ENCODE data around the gene MCAT.

Gene MCAT

DNA sequence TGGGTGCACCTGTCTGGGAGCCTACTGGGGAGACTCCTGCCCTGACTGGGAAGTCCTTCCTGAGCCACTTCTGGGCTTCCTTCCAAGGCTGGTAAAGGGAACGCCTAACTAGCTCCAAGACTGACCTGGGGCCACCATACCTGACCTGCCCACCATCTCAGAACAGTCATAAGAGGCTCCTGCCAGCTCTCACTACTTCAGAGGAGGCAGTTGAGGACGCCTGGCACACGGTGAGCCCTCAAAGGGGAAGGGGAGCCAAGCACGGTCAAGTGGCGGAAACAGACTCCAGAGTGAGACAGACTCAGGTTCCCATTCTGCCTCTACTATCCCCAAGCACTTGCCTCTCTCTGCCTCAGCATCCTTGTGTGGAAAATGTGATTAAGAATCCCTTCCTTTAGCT is 7.6 kb downstream of the MCAT start:
- Histone ChIP-seq H3K23ac (ENCODE audit: low read length) (no peak overlapping the region), H3K9ac (ENCODE audit: low read length) (no peak overlapping the region), H3K4me1 (ENCODE audit: control insufficient read depth, low read depth, low read length) (no peaks in the 10 kb centered on the region), H3K36me3 (ENCODE audit: control insufficient read depth, insufficient read depth, low read length) (peaks cover 5% of the 10 kb centered on the region), H3K27ac (ENCODE audit: low read depth, low read length) (no peak overlapping the region), H4K5ac (ENCODE audit: low read length) (no peak overlapping the region), H2BK5ac (ENCODE audit: low read length) (no peak overlapping the region), H3K4me2 (ENCODE audit: low read length) (no peak overlapping the region), H3K79me1 (ENCODE audit: low read length) (no peaks in the 10 kb centered on the region), H3K4me3 (ENCODE audit: low read length) (no peak overlapping the region), H2AK5ac (ENCODE audit: low read length) (no peak overlapping the region), H3K4ac (ENCODE audit: low read depth, low read length) (no peak overlapping the region), H3K79me2 (ENCODE audit: control insufficient read depth, insufficient read depth, low read length) (no peaks in the 10 kb centered on the region), H3K27me3 (ENCODE audit: insufficient read depth, low read length, poor library complexity) (no peaks in the 10 kb centered on the region), H2BK120ac (ENCODE audit: low read depth, low read length) (no peak overlapping the region), H3K18ac (ENCODE audit: low read length) (no peak overlapping the region), H2BK15ac (replicated peaks; ENCODE audit: low read depth) (no peak overlapping the region), H4K8ac (ENCODE audit: low read depth, low read length) (no peak overlapping the region), H3K56ac (ENCODE audit: low read length) (no peak overlapping the region)
- no CpG with 5 or more reads among the region's 5 CpGs for WGBS (ENCODE audit: extremely low coverage, insufficient coverage, low lambda C conversion rate)
- no peak for DNase-seq

DNA sequence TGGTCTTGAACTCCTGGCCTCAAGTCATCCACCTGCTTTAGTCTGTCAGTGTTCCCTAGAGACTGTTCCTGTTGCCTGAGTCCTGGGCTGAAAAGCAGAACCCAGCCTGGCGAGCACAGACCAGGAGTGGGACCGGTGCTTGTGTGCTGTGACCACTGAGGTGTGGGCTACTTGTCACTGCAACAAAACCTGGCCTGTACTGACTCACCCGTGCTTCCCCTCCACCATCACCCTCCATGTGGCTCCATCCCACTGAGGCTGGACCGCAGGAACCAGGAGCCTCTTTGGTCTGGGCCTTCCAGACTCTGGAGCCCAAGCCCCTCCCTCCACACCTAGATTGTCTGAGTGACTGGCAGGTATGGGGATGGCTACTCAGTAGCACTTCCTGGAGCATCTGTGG is 8.6 kb downstream of the MCAT start:
- Histone ChIP-seq H3K4me2 (ENCODE audit: low read length) (no peak overlapping the region), H4K5ac (ENCODE audit: low read length) (no peak overlapping the region), H3K4me1 (ENCODE audit: control insufficient read depth, low read depth, low read length) (no peaks in the 10 kb centered on the region), H3K27me3 (ENCODE audit: insufficient read depth, low read length, poor library complexity) (no peaks in the 10 kb centered on the region), H3K27ac (ENCODE audit: low read depth, low read length) (no peak overlapping the region), H3K79me2 (ENCODE audit: control insufficient read depth, insufficient read depth, low read length) (no peaks in the 10 kb centered on the region), H3K4ac (ENCODE audit: low read depth, low read length) (no peak overlapping the region), H2BK5ac (ENCODE audit: low read length) (no peak overlapping the region), H3K56ac (ENCODE audit: low read length) (no peak overlapping the region), H4K8ac (ENCODE audit: low read depth, low read length) (no peak overlapping the region), H3K79me1 (ENCODE audit: low read length) (no peaks in the 10 kb centered on the region), H3K9ac (ENCODE audit: low read length) (no peak overlapping the region), H3K23ac (ENCODE audit: low read length) (no peak overlapping the region), H2BK120ac (ENCODE audit: low read depth, low read length) (no peak overlapping the region), H3K4me3 (ENCODE audit: low read length) (no peak overlapping the region), H2AK5ac (ENCODE audit: low read length) (no peak overlapping the region), H3K18ac (ENCODE audit: low read length) (no peak overlapping the region), H2BK15ac (replicated peaks; ENCODE audit: low read depth) (no peak overlapping the region), H3K36me3 (ENCODE audit: control insufficient read depth, insufficient read depth, low read length) (peaks cover 2% of the 10 kb centered on the region)
- WGBS (ENCODE audit: extremely low coverage, insufficient coverage, low lambda C conversion rate) = no CpG with 5 or more reads among the region's 4 CpGs
- no peak for DNase-seq

DNA sequence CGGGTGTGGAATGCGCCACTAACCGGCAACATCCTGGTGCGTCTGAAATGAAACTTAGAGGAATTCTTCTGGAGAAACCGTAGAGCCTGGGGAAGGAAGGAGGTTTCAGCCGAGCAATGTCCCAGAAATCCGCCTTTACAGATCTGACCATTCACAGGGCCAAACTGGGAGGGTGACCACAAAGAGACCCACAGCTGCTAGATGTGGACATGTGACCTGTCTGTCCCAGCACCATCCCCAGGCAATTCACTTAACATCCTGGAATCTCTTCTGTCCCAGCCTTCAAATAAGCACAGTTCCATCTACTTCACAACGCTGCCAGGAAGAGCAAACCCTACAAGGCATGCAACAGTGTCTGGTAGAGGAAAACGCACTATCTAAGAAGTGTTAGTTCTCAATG is 9.8 kb downstream of the MCAT start:
- Histone ChIP-seq H2BK15ac (replicated peaks; ENCODE audit: low read depth) (no peak overlapping the region), H3K9ac (ENCODE audit: low read length) (no peak overlapping the region), H3K36me3 (ENCODE audit: control insufficient read depth, insufficient read depth, low read length) (peaks cover 2% of the 10 kb centered on the region), H3K79me1 (ENCODE audit: low read length) (no peaks in the 10 kb centered on the region), H4K8ac (ENCODE audit: low read depth, low read length) (no peak overlapping the region), H2AK5ac (ENCODE audit: low read length) (no peak overlapping the region), H3K27ac (ENCODE audit: low read depth, low read length) (no peak overlapping the region), H3K79me2 (ENCODE audit: control insufficient read depth, insufficient read depth, low read length) (no peaks in the 10 kb centered on the region), H3K4me1 (ENCODE audit: control insufficient read depth, low read depth, low read length) (no peaks in the 10 kb centered on the region), H3K4me2 (ENCODE audit: low read length) (no peak overlapping the region), H3K27me3 (ENCODE audit: insufficient read depth, low read length, poor library complexity) (no peaks in the 10 kb centered on the region), H2BK120ac (ENCODE audit: low read depth, low read length) (no peak overlapping the region), H3K4ac (ENCODE audit: low read depth, low read length) (no peak overlapping the region), H4K5ac (ENCODE audit: low read length) (no peak overlapping the region), H3K56ac (ENCODE audit: low read length) (no peak overlapping the region), H3K23ac (ENCODE audit: low read length) (no peak overlapping the region), H3K18ac (ENCODE audit: low read length) (no peak overlapping the region), H2BK5ac (ENCODE audit: low read length) (no peak overlapping the region), H3K4me3 (ENCODE audit: low read length) (no peak overlapping the region)
- WGBS (ENCODE audit: extremely low coverage, insufficient coverage, low lambda C conversion rate) = no CpG with 5 or more reads among the region's 9 CpGs
- no peak for DNase-seq

DNA sequence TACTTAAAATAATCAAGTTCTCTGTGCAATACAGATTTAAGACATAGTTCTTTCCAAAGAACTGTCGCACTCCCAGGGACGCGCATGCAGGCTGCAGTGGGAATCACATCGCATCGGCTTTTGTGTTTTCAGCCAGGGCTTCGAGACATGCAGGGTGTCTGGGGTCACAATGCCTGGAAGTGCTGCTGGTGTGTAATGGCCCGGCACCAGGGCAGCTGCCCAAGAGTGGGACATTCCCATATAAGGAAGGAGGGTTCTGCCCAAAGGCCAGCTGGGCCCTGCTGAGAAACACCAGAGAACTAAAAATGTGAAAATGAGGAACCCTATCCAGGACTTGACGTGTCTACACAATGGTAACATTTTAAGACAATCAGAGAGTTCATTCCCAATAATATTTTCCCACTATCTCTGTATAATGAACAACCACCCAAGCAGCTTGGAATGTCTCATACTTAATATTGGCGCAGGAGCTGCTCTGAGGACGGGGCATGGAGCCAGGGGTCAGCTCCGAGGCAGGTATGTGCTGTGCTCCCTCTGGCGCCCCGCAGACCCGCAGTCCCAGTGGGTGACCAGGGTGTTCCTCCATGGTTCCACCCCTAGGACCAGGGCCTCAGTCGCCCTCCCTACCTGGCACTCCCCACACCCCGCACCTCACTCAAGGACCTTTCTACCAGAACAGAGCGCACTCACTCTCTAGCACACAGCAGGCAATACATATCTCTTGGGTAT is 11.3 kb downstream of the MCAT start:
- H2AK5ac ChIP-seq (ENCODE audit: low read length) = no peak overlapping the region
- no peak overlapping the region for H3K18ac ChIP-seq (ENCODE audit: low read length)
- H3K4me3 ChIP-seq (ENCODE audit: low read length) = no peak overlapping the region
- H3K56ac ChIP-seq (ENCODE audit: low read length) = no peak overlapping the region
- WGBS (ENCODE audit: extremely low coverage, insufficient coverage, low lambda C conversion rate) = no CpG with 5 or more reads among the region's 17 CpGs
- H2BK5ac ChIP-seq (ENCODE audit: low read length) = no peak overlapping the region
- H3K27ac ChIP-seq (ENCODE audit: low read depth, low read length) = no peak overlapping the region
- no peak for DNase-seq
- no peak overlapping the region for H3K23ac ChIP-seq (ENCODE audit: low read length)
- H2BK15ac ChIP-seq (replicated peaks; ENCODE audit: low read depth) = no peak overlapping the region
- no peak overlapping the region for H3K4me2 ChIP-seq (ENCODE audit: low read length)
- H3K27me3 ChIP-seq (ENCODE audit: insufficient read depth, low read length, poor library complexity) = no peaks in the 10 kb centered on the region
- H2BK120ac ChIP-seq (ENCODE audit: low read depth, low read length) = no peak overlapping the region
- no peaks in the 10 kb centered on the region for H3K4me1 ChIP-seq (ENCODE audit: control insufficient read depth, low read depth, low read length)
- H4K8ac ChIP-seq (ENCODE audit: low read depth, low read length) = no peak overlapping the region
- peaks cover 2% of the 10 kb centered on the region for H3K36me3 ChIP-seq (ENCODE audit: control insufficient read depth, insufficient read depth, low read length)
- no peak overlapping the region for H3K9ac ChIP-seq (ENCODE audit: low read length)
- no peaks in the 10 kb centered on the region for H3K79me1 ChIP-seq (ENCODE audit: low read length)
- H3K4ac ChIP-seq (ENCODE audit: low read depth, low read length) = no peak overlapping the region
- H3K79me2 ChIP-seq (ENCODE audit: control insufficient read depth, insufficient read depth, low read length) = no peaks in the 10 kb centered on the region
- no peak overlapping the region for H4K5ac ChIP-seq (ENCODE audit: low read length)

DNA sequence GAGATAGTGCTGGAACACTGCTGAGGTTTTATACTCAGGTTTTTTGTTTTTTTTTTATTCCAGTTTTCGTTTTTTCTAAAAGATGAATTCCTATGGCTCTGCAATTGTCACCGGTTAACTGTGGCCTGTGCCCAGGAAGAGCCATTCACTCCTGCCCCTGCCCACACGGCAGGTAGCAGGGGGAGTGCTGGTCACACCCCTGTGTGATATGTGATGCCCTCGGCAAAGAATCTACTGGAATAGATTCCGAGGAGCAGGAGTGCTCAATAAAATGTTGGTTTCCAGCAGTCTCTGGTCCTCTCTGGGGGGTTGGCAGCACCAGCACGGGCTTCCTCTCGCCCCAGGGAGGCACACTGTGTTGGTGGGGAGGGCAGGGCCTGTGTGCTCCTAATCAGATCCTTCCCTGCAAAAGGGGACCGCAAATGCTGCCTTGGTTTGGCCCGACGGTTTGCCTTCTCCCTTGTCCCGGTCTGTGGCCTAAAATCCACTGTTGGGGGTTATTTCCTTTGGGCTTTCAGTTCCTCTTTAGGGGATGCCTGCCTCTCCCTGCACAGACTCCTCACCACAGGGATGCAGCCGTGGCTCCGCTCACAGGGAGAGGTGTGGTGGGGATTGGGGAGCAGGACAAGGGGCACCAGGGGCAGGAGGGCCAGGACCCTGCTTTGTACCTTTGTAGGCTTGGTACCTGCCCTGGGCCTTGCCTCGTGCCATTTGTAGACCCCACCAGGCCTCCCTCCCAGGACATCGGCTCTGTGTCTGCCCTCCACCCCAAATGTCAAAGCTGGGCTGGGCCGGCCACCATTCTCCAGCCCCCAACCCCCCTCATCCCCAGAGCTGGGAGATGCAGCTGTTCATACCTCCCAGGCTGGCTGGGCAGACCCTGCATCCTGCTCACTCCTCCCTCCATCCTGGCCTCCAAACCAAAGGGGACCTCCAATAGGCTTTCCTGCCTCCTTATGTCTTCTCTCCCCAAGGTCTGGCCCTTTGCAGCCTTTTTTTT is 13.5 kb downstream of the MCAT start:
- no peak overlapping the region for H3K4ac ChIP-seq (ENCODE audit: low read depth, low read length)
- H3K27ac ChIP-seq (ENCODE audit: low read depth, low read length) = no peak overlapping the region
- H3K36me3 ChIP-seq (ENCODE audit: control insufficient read depth, insufficient read depth, low read length) = no peaks in the 10 kb centered on the region
- H3K4me2 ChIP-seq (ENCODE audit: low read length) = no peak overlapping the region
- H2AK5ac ChIP-seq (ENCODE audit: low read length) = no peak overlapping the region
- no peak overlapping the region for H4K5ac ChIP-seq (ENCODE audit: low read length)
- no peak overlapping the region for H2BK15ac ChIP-seq (replicated peaks; ENCODE audit: low read depth)
- H3K23ac ChIP-seq (ENCODE audit: low read length) = no peak overlapping the region
- H3K56ac ChIP-seq (ENCODE audit: low read length) = no peak overlapping the region
- H3K79me2 ChIP-seq (ENCODE audit: control insufficient read depth, insufficient read depth, low read length) = no peaks in the 10 kb centered on the region
- no peak overlapping the region for H4K8ac ChIP-seq (ENCODE audit: low read depth, low read length)
- DNase-seq = no peak
- H2BK120ac ChIP-seq (ENCODE audit: low read depth, low read length) = no peak overlapping the region
- no CpG with 5 or more reads among the region's 16 CpGs for WGBS (ENCODE audit: extremely low coverage, insufficient coverage, low lambda C conversion rate)
- H3K79me1 ChIP-seq (ENCODE audit: low read length) = no peaks in the 10 kb centered on the region
- H3K9ac ChIP-seq (ENCODE audit: low read length) = no peak overlapping the region
- no peak overlapping the region for H3K4me3 ChIP-seq (ENCODE audit: low read length)
- H2BK5ac ChIP-seq (ENCODE audit: low read length) = no peak overlapping the region
- H3K4me1 ChIP-seq (ENCODE audit: control insufficient read depth, low read depth, low read length) = no peaks in the 10 kb centered on the region
- H3K27me3 ChIP-seq (ENCODE audit: insufficient read depth, low read length, poor library complexity) = no peaks in the 10 kb centered on the region
- H3K18ac ChIP-seq (ENCODE audit: low read length) = no peak overlapping the region
